ENCODE results near the gene DLGAP1. TPM values are rescaled to one million over a fixed set of nuclear protein-coding genes. Genes with fewer than 3 reads are reported as not detected.

DLGAP1 gene
- total RNA-seq, 1 experiment from 2014 or later, result 23.2 TPM

GRCh38 chr18:4264347-4264791 lies 190.7 kb downstream of the DLGAP1 start:
- peak overlapping the region in 2 of 3 experiments; percentile 31 to 33; a peak in 3 of 7 replicates for H3K27ac Mint-ChIP-seq
- no peaks in the 10 kb centered on the region for H3K9me3 ChIP-seq (ENCODE audit: control insufficient read depth, low read depth, low read length)
- H3K27me3 Mint-ChIP-seq (ENCODE audit: low read depth), result no peaks in the 10 kb centered on the region
- H2BK120ac ChIP-seq (ENCODE audit: low read depth, low read length, poor library complexity, severe bottlenecking), result no peak overlapping the region
- H3K9me3 Mint-ChIP-seq, result no peaks in the 10 kb centered on the region
- H3K36me3 Mint-ChIP-seq (ENCODE audit: insufficient read depth in 1 of 3, low read depth in 3 of 3), result no peaks in the 10 kb centered on the region
- no peak overlapping the region for H2AFZ ChIP-seq (ENCODE audit: low read length)
- H4K8ac ChIP-seq (replicated peaks; ENCODE audit: insufficient read length, low read depth, low read length), result no peak overlapping the region
- no peak overlapping the region for H3K4me3 Mint-ChIP-seq
- TF ChIP-seq CTCF (conservative IDR thresholded peaks at IDR 0.05), result no peak
- no peak overlapping the region for H2BK12ac ChIP-seq (ENCODE audit: insufficient read length, low read depth, low read length)
- no peak overlapping the region for H4K91ac ChIP-seq (ENCODE audit: insufficient read length, low read depth, low read length)
- no peak overlapping the region for H2BK20ac ChIP-seq (ENCODE audit: low read depth, low read length, poor library complexity, severe bottlenecking)
- no peak for DNase-seq
- peaks cover 8 to 17% of the 10 kb centered on the region in 2 experiments for H3K4me1 Mint-ChIP-seq
- no peak overlapping the region for H3K9ac ChIP-seq (ENCODE audit: extremely low read depth, insufficient read length, low read length)
- no peak overlapping the region for H3K14ac ChIP-seq (ENCODE audit: insufficient read depth, low read length)
- H3K18ac ChIP-seq (ENCODE audit: insufficient read length, low read depth, low read length), result no peak overlapping the region
- H4K20me1 ChIP-seq (ENCODE audit: control insufficient read depth, insufficient read depth, insufficient read length), result no peaks in the 10 kb centered on the region
- no peak overlapping the region for H3K4ac ChIP-seq (ENCODE audit: low read depth, low read length)
- no peak overlapping the region for H3T11ph ChIP-seq (ENCODE audit: low read length)
- H4K5ac ChIP-seq (ENCODE audit: insufficient read length, low read depth, low read length), result no peak overlapping the region
- no peak overlapping the region for H2AK5ac ChIP-seq (ENCODE audit: insufficient read length, low read length)
- H3K79me2 ChIP-seq (ENCODE audit: insufficient read depth, low read length), result no peaks in the 10 kb centered on the region
- H3K23ac ChIP-seq (ENCODE audit: insufficient read length, low read depth, low read length), result no peak overlapping the region
- H2BK5ac ChIP-seq (ENCODE audit: insufficient read length, low read length), result no peak overlapping the region
- H3K56ac ChIP-seq (ENCODE audit: insufficient read length, low read depth, low read length), result no peak overlapping the region
- no CpG with 5 or more reads among the region's 4 CpGs for WGBS (ENCODE audit: extremely low coverage, insufficient read length, low lambda C conversion rate)
- H3K79me1 ChIP-seq (ENCODE audit: insufficient read depth, low read depth, low read length, poor library complexity, severe bottlenecking), result no peaks in the 10 kb centered on the region
- H3K23me2 ChIP-seq (ENCODE audit: insufficient read length, low read depth, low read length, poor library complexity, severe bottlenecking), result no peaks in the 10 kb centered on the region
- H3K4me1 ChIP-seq (ENCODE audit: insufficient read depth, low read length), result no peaks in the 10 kb centered on the region
- H3K27ac ChIP-seq (ENCODE audit: insufficient read length, low read depth, low read length), result no peak overlapping the region
- no peaks in the 10 kb centered on the region for H3K27me3 ChIP-seq (ENCODE audit: insufficient read depth, low read length)
- no peak overlapping the region for H2BK15ac ChIP-seq (ENCODE audit: low read depth, low read length)
- no peak overlapping the region for H3K4me2 ChIP-seq (ENCODE audit: insufficient read depth, insufficient read length, low read length)
